NB4 (cell line): ENCODE measurements around the gene OTUB2.

Experiments used
- DNase-seq: peaks from one replicate; pipeline ENCODE4 v3.0.0; 2010; ENCODE audit warnings: low read depth
- H3K4me3 ChIP-seq: one replicate; pipeline ENCODE4 v1.5.1; 2011; ENCODE audit warnings: mild to moderate bottlenecking, low read depth, low read length, moderate library complexity
- MYC ChIP-seq: IDR thresholded peaks from 2 replicates; pipeline ENCODE4 v1.6.1; 2011; ENCODE audit warnings: low read depth, low read length
- POLR2A ChIP-seq: IDR thresholded peaks from 2 replicates; pipeline ENCODE4 v1.6.1; 2011; ENCODE audit warnings: mild to moderate bottlenecking; ENCODE audit not compliant: insufficient read length; ENCODE audit errors: extremely low read depth
- TF ChIP-seq, protein P1 (sequence below): IDR thresholded peaks from 2 replicates; pipeline ENCODE4 v1.6.1; 2011; ENCODE audit warnings: low read depth, low read length
- TF ChIP-seq, protein P2 (sequence below): IDR thresholded peaks from one replicate; pipeline ENCODE4 v1.5.1; 2012; ENCODE audit warnings: low read depth, low read length

OTUB2 gene

DNA sequence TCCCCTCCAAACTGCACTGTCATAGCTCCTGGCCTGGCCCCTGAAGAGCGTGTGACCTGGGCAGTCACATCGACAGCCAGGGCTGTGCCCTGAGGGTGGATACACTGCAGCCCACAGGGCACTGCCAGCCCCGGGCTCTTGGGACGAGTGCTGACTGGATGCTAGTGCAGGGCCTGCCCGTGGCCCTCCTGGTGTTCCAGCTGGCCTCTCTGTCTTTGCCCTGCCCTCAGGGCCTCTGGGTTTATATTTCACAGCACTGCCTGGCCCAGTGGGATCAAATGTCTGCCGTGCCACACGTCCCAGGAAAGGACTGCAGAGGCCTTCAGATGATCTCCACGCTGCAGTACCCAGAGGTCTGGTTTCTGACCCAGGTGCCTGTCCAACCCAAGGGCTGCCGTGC lies 39.2 kb upstream of the OTUB2 start:
- no peak overlapping the region for H3K4me3 ChIP-seq
- DNase-seq: no peak
- TF ChIP-seq, protein P1, sequence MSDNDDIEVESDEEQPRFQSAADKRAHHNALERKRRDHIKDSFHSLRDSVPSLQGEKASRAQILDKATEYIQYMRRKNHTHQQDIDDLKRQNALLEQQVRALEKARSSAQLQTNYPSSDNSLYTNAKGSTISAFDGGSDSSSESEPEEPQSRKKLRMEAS: no peak
- TF ChIP-seq POLR2A (no peak), MYC (no peak)
- TF ChIP-seq, protein P2, sequence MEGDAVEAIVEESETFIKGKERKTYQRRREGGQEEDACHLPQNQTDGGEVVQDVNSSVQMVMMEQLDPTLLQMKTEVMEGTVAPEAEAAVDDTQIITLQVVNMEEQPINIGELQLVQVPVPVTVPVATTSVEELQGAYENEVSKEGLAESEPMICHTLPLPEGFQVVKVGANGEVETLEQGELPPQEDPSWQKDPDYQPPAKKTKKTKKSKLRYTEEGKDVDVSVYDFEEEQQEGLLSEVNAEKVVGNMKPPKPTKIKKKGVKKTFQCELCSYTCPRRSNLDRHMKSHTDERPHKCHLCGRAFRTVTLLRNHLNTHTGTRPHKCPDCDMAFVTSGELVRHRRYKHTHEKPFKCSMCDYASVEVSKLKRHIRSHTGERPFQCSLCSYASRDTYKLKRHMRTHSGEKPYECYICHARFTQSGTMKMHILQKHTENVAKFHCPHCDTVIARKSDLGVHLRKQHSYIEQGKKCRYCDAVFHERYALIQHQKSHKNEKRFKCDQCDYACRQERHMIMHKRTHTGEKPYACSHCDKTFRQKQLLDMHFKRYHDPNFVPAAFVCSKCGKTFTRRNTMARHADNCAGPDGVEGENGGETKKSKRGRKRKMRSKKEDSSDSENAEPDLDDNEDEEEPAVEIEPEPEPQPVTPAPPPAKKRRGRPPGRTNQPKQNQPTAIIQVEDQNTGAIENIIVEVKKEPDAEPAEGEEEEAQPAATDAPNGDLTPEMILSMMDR: no peak

DNA sequence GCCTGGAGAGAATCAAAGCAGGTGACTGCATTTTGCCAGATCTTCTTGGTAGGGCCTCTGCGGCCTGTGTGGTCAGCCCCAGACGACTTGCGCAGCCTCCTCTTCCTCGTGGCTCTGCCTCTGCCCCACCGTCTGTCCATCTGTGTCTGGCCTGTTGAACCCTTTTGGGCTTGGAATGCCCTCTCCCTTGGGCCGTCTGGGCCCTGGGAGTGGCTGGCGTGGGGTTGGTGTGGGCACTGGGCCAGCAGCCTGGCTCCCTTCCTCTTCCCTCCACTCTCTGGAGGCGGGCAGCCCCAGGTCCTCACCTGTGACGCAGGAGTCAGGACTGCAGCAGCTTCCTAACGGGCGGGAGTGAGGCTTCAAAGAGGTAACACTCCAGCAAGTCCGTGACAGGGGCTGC lies 38.8 kb upstream of the OTUB2 start:
- no peak overlapping the region for H3K4me3 ChIP-seq
- no peak for TF ChIP-seq POLR2A
- TF ChIP-seq, protein P2: no peak
- TF ChIP-seq, protein P1: no peak
- no peak for TF ChIP-seq MYC
- no peak for DNase-seq

DNA sequence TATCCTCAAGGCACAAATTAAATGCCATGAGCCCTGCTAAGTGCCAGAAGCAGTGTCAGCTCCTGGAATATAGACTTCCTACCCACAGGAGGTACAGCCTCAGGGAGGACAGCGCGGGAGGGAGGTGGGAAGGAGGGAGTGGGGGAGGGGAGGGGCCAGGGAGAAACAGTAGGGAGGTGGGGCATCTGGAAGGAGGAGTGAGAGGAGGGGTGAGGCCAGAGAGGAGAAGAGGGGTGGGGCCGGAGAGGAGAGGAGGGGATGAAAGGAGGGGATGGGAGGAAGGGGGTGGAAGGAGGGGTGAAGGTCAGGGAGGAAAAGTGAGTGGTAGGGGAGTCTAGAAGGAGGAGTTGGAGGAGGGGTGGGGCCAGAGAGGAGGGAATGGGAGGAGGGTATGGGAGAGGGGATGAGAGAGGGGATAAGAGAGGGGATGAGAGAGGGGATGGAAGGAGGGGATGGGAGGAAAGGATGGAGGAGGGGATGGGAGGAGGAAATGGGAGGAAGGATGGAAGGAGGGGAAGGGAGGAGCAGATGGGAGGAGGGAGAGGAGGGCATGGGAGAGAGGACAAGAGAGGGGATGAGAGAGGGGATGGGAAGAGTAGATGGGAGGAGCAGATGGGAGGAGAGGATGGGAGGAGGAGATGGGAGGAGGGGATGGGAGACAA lies 38.2 kb upstream of the OTUB2 start:
- no peak overlapping the region for H3K4me3 ChIP-seq
- TF ChIP-seq, protein P2: no peak
- TF ChIP-seq MYC (no peak), POLR2A (no peak)
- TF ChIP-seq, protein P1: no peak
- DNase-seq: no peak

DNA sequence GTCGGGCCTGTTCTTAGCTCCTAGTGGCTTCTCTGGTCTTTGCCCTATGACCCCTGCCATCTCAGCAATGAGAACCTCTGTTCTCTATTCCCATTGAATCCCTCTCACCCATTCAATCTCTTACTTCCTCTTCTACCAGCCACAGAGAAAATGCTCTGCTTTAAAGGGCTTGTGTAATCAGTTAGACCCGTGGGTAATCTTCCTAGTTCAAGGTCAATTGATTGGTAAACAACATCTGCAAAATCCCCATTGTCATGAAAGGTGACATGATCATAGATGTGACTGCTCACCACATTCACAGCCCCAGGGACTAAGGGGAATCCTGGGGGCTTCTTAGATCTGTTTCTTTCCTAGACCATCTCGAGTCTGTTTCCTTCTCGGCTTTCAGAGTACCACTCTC lies 36.2 kb upstream of the OTUB2 start:
- peak; percentile 30 for DNase-seq
- H3K4me3 ChIP-seq: no peak overlapping the region
- TF ChIP-seq, protein P2: no peak
- TF ChIP-seq, protein P1: no peak
- TF ChIP-seq MYC (no peak), POLR2A (no peak)

DNA sequence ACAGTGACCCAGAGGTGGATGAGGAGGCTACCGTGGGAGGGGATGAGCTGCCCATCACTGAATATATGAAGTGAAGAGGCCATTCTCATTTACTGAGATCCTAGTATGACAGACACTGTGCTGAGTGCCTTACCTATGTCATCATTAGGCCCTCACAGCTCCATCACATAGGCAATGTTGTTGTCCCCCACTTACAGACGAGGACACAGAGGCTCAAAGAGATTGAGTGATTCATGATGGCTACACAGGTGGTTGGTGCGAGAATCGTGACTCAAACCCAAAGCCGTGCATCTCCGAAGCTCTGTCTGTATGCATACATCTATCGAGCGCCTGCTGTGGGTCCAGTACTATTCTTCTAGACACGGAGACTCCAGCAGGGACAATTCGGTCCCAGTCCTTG lies 34.9 kb upstream of the OTUB2 start:
- H3K4me3 ChIP-seq: no peak overlapping the region
- no peak for DNase-seq
- TF ChIP-seq, protein P1: no peak
- TF ChIP-seq POLR2A (no peak), MYC (no peak)
- TF ChIP-seq, protein P2: no peak

DNA sequence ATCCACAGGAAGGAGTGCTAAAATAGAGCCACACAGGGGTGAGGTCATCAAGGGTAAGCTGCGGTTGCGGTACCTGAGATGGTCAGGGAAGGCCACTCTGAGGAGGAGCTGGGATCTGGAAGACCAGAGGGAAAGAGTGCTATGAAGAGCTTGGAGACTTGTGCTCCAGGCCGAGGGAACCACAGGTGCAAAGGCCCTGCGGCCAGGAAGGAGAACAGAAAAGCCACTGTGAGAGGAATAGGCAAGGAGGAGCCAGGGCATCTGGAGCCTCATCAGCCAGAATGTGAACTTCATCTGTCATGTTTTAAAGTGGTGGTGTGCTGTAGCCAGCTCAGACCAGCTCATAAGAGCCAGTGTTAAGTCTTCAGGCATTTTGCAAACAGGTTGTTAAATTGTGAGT lies 34.5 kb upstream of the OTUB2 start:
- no peak for TF ChIP-seq POLR2A
- TF ChIP-seq MYC: no peak
- TF ChIP-seq, protein P2: no peak
- TF ChIP-seq, protein P1: no peak
- H3K4me3 ChIP-seq: no peak overlapping the region
- DNase-seq: no peak
